DND-41 (cell line): ENCODE data around the gene SORT1.

Experiments
- EZH2 ChIP-seq: IDR thresholded peaks from 3 replicates; pipeline ENCODE4 v1.6.1; 2012; ENCODE audit warnings: borderline replicate concordance, low read depth, mild to moderate bottlenecking, moderate library complexity, low read length, inconsistent platforms; ENCODE audit not compliant: severe bottlenecking
- TF ChIP-seq, protein P1 (sequence below): IDR thresholded peaks from 2 replicates; pipeline ENCODE4 v1.5.1; 2012; ENCODE audit warnings: borderline replicate concordance, low read length, moderate library complexity, mild to moderate bottlenecking; ENCODE audit not compliant: poor library complexity, severe bottlenecking; ENCODE audit errors: extremely low read depth

GRCh38 chr1:109264379-109264755, 133.4 kb downstream of the SORT1 start:
- TF ChIP-seq, protein P1, sequence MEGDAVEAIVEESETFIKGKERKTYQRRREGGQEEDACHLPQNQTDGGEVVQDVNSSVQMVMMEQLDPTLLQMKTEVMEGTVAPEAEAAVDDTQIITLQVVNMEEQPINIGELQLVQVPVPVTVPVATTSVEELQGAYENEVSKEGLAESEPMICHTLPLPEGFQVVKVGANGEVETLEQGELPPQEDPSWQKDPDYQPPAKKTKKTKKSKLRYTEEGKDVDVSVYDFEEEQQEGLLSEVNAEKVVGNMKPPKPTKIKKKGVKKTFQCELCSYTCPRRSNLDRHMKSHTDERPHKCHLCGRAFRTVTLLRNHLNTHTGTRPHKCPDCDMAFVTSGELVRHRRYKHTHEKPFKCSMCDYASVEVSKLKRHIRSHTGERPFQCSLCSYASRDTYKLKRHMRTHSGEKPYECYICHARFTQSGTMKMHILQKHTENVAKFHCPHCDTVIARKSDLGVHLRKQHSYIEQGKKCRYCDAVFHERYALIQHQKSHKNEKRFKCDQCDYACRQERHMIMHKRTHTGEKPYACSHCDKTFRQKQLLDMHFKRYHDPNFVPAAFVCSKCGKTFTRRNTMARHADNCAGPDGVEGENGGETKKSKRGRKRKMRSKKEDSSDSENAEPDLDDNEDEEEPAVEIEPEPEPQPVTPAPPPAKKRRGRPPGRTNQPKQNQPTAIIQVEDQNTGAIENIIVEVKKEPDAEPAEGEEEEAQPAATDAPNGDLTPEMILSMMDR = no peak
- TF ChIP-seq EZH2 = no peak
